Lower lobe of right lung (tissue), 2 donors: ENCODE data around the gene NMT1. TPM values are rescaled to one million over a fixed set of nuclear protein-coding genes. Genes with fewer than 3 reads are reported as not detected.

Experiments
- ATAC-seq, 2 donors: fragments of 200-7000 bp; cut with Tn5 transposase; one replicate each; pipeline ENCODE4 v1.9.1; 2020 to 2022; ENCODE audit warnings: mild to moderate bottlenecking in 2 of 2, moderate library complexity in 2 of 2
- DNase-seq: peaks from one replicate; pipeline ENCODE4 v3.0.0-alpha.2; 2020
- H3K27ac ChIP-seq: fragments of 200-600 bp; one replicate; pipeline ENCODE4 v1.8.0; 2022
- H3K27me3 ChIP-seq: fragments of 200-600 bp; one replicate; pipeline ENCODE4 v1.8.0; 2022; ENCODE audit warnings: low read depth
- H3K36me3 ChIP-seq: fragments of 200-600 bp; one replicate; pipeline ENCODE4 v1.8.0; 2022; ENCODE audit warnings: mild to moderate bottlenecking
- H3K4me1 ChIP-seq: fragments of 200-600 bp; one replicate; pipeline ENCODE4 v1.8.0; 2022
- H3K4me3 ChIP-seq: fragments of 200-600 bp; one replicate; pipeline ENCODE4 v1.8.0; 2022; ENCODE audit warnings: mild to moderate bottlenecking
- H3K9me3 ChIP-seq: fragments of 200-600 bp; one replicate; pipeline ENCODE4 v1.8.0; 2022
- intact Hi-C: fragments of 100-400 bp; cut with DNase I; formaldehyde crosslinking; loops from one replicate; pipeline ENCODE4 v1.11.0; 2022
- total RNA-seq: library from RNA; stranded (reverse); fragmentation: NEBNext Ultra II Directional; extraction: Animal tissue kit (Norgen Biotek cat#: 25700); gene quantifications from one replicate; pipeline ENCODE4 v1.2.1, GENCODE V29; 2021
- TF ChIP-seq, protein P1 (sequence below): fragments of 200-600 bp; IDR thresholded peaks from one replicate; pipeline ENCODE4 v1.8.0; 2022; ENCODE audit warnings: antibody characterized with exemption, mild to moderate bottlenecking
- donor health status: DM: no; HTN: yes; CAD: no; lungs with severe emphysema.

The NMT1 gene
- total RNA-seq, 1 donor from 2014 or later: 117 TPM

DNA sequence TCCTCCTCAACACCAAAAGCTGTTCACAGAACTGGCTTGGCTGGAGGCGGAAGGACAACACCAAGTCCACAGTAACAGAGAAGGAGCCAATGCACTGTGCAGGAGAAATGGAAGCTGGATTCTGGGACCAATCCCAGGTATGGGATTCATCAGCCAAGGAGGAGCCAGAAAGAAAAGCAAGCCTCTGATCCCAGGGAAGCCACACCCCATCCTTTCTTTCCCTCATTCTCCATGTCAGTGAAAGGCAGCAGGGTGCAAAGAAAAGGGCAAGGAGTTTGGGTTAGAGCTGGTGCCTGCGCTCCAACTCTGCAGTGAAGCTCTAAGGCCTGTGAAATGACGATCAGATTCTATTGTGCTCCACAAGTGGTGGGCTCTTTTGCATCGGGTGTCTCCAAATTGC, 20.7 kb upstream of the NMT1 start:
- H3K4me1 ChIP-seq: peaks cover 3% of the 10 kb centered on the region

DNA sequence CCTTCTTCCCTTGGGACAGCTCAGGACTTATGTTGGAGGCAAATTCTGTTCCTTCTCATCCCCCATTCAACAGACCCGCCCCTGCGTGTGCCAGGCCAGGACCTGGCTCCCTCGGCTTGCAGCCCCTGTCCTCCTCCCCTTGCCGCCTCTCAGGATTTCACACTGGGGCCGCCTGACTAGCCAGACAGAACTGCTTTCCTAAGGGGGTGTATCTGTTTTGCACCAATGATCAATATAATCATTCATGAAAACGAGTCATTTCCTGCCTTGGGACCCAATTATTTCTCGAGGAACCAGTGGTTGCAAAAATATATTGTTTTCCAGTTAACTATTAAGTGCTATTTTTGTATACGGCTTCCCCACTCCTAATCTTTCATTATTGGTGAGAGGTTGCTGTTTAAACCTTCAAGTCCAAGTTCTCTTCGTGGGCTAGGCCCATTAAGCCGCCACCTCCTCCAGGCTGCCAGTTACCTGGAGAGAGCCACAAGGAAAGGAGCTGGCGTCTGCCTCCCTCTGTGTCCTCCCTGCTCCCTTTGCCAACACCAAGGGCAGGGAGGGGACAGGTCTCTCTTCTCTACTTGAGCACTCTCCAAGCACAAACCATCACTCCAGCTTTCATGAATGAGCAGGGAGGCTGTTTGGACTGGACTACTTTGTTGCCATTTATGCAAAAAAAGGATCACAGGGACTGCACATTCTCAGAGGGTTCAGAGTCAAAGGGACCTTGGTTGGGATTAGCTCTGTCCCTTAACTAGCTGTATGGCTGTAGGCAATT, 18.6 kb upstream of the NMT1 start:
- H3K9me3 ChIP-seq: no peaks in the 10 kb centered on the region
- H3K36me3 ChIP-seq: no peaks in the 10 kb centered on the region
- intact Hi-C loops: no loop called here
- no peak for DNase-seq
- TF ChIP-seq, protein P1, sequence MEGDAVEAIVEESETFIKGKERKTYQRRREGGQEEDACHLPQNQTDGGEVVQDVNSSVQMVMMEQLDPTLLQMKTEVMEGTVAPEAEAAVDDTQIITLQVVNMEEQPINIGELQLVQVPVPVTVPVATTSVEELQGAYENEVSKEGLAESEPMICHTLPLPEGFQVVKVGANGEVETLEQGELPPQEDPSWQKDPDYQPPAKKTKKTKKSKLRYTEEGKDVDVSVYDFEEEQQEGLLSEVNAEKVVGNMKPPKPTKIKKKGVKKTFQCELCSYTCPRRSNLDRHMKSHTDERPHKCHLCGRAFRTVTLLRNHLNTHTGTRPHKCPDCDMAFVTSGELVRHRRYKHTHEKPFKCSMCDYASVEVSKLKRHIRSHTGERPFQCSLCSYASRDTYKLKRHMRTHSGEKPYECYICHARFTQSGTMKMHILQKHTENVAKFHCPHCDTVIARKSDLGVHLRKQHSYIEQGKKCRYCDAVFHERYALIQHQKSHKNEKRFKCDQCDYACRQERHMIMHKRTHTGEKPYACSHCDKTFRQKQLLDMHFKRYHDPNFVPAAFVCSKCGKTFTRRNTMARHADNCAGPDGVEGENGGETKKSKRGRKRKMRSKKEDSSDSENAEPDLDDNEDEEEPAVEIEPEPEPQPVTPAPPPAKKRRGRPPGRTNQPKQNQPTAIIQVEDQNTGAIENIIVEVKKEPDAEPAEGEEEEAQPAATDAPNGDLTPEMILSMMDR: no peak
- no peaks in the 10 kb centered on the region for H3K27me3 ChIP-seq
- no peak overlapping the region for H3K27ac ChIP-seq
- H3K4me1 ChIP-seq: peaks cover 3% of the 10 kb centered on the region
- no peak for ATAC-seq
- H3K4me3 ChIP-seq: no peak overlapping the region

More for the DNA sequence above, 20.7 kb upstream of the NMT1 start:
- Histone ChIP-seq H3K9me3 (no peaks in the 10 kb centered on the region), H3K36me3 (no peaks in the 10 kb centered on the region), H3K4me3 (no peak overlapping the region), H3K27ac (no peak overlapping the region), H3K27me3 (no peaks in the 10 kb centered on the region)
- intact Hi-C loops: no loop called here
- TF ChIP-seq, protein P1: no peak
- ATAC-seq (no peak), DNase-seq (no peak)

DNA sequence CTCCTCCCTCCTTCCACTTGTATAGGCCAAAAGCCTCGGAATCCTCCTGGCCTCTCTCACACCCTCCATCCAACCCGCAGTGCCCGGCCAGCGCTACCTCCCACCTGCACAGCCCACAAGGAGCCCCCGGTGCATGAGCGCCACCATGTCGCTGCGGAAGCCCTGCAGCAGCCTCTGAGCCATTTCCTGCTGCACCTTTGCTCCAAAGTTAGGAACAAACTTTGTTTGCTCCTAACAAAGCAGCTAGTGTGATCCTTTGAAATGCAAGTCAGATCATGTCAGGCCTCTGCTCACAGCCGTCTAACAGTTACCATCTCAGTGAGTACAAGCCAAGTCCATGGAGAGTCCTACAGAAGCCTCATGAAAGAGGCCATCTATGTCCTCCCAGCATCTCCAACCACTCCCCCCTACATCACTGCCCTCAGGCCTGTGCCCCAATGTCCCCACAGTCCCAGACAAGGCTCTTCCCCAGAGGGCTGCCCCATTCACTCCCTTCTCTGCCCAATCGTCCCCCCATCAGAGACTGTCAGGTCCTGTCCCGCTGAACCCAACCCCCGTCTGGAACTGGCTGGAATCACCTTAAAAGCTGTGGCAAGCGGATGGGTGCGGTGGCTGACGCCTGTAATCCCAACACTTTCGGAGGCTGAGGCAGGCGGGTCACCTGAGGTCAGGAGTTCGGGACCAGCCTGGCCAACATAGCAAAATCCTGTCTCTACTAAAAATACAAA, 17.1 kb upstream of the NMT1 start:
- H3K9me3 ChIP-seq: no peaks in the 10 kb centered on the region
- H3K27ac ChIP-seq: no peak overlapping the region
- no peaks in the 10 kb centered on the region for H3K36me3 ChIP-seq
- DNase-seq: no peak
- TF ChIP-seq, protein P1: no peak
- no peak overlapping the region for H3K4me3 ChIP-seq
- ATAC-seq: no peak
- H3K27me3 ChIP-seq: no peaks in the 10 kb centered on the region
- H3K4me1 ChIP-seq: no peaks in the 10 kb centered on the region
- intact Hi-C loops: no loop called here

DNA sequence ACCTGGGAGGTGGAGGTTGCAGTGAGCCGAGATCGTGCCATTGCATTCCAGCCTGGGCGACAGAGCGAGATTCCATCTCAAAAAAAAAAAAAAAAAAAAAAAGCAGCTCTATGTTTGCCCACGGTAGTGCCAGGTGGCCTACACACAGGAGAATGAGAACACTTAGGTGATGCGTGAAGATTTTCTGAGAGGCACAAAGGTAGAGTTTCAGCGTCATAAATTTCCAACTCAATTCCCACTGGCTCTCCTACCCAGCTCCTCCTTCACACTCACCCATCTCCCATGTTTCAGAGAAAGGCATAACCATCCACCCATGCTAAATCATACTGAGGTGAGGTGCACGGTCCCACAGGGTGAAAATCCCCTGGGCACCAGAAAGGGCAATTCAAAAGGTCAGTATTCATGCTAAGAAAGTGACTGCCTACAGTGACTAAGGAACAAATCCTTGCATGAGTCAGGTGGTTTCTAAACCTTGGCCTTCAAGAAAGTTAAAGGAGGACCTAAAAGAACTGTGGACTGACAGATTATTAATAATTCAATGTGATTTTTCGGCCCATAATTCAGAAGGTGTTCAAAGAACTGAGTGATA, 14.5 kb upstream of the NMT1 start:
- ATAC-seq: no peak
- no peaks in the 10 kb centered on the region for H3K36me3 ChIP-seq
- no peak for DNase-seq
- TF ChIP-seq, protein P1: no peak
- peaks cover 13% of the 10 kb centered on the region for H3K4me1 ChIP-seq
- intact Hi-C loops: no loop called here
- H3K27ac ChIP-seq: no peak overlapping the region
- H3K4me3 ChIP-seq: no peak overlapping the region
- H3K27me3 ChIP-seq: no peaks in the 10 kb centered on the region
- no peaks in the 10 kb centered on the region for H3K9me3 ChIP-seq

DNA sequence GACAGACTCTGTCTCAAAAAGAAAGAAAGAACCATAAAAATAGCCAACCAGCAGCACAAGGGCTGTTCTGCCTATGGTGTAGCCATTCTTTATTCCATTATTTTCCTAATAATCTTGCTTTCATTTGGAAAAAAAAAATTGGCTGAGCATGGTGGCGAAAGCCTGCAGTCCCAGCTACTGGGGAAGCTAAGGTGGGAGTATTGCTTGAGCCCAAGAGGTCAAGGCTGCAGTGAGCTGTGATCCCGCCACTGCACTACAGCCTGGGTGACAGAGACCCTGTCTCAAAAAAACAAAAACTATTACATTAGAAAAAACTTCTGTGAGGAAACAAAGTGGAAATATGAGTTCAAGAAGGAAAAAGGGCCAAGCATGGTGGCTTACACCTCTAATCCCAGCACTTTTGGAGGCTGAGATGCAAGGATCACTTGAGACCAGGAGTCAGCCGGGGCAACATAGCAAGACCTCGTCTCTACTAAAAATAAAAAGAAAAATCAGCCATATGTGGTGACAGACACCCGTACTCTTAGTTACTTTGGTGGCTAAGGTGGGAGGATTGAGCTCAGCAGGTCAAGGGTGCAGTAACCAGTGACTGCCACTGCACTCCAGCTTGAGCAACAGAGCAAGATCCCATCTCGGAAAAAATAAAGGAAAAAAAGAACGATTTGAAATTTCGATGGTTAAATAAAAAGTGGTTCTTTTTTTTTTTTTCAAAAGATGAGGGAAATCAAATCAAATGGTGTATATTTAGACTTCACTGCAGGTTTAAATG, 12.1 kb upstream of the NMT1 start:
- intact Hi-C loops: no loop called here
- no peak overlapping the region for H3K4me3 ChIP-seq
- no peaks in the 10 kb centered on the region for H3K27me3 ChIP-seq
- no peak for DNase-seq
- H3K27ac ChIP-seq: no peak overlapping the region
- ATAC-seq: no peak
- peaks cover 21% of the 10 kb centered on the region for H3K4me1 ChIP-seq
- TF ChIP-seq, protein P1: peak; percentile 11
- no peaks in the 10 kb centered on the region for H3K9me3 ChIP-seq
- H3K36me3 ChIP-seq: no peaks in the 10 kb centered on the region
